ENCODE results near the gene ESPN.
"Not testable (repeated sequence)": the region's sequence is repeated elsewhere in the genome, so short reads cannot be mapped to it uniquely, and the experiment has no call there.

The ESPN gene

DNA sequence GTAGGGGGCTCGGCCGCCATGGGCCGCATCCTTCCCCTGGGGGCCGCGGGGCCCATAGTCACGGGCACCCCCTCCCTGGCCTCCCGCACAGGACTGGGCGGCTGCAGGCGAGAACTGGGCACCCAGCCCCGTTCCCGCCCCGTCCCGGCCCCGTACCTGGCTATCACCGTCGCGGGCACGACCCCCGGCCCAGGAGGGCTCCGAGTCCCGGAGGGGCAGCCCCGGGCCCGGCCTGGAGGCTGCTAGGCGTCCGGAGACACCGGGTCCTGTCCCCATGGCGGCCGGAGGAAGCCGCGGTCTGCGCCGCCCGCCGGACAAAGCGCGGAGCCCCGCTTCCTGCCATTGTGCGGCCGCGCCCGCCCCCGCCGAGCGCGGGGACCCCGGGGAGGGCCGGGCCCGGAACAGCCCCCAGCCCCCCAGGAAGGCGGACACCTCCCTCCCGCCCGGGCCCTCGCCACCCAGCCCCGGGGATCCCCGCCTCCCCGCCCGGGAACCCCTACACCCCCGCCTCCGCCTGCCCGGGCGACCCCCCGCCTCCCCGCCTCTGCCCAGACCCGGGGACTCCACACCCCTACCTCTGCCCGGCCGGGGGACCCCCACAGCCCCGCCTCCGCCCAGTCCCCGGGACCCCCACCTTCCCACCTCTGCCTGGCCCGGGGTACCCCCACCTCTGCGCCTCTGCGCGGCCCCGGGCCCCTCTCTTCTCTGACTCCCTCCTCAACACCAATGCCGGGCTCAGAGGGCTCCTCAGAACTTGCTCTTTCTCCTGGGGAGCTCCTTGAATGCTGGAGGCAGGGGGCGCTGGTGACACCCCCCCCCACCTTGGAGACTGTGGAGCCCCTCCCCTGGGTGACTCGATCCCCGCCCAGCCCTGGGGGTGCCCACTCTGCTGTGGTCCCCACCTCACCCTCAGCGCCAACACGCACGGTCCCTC lies 60.9 kb downstream of the ESPN start:
- DNase-seq: no peak

- DNase-seq: peak; percentile 67
These were observed 61.9 kb downstream of the ESPN start for GRCh38 chr1:6486433-6487011.

- DNase-seq: no peak
These were observed 63.4 kb downstream of the ESPN start for GRCh38 chr1:6487804-6488484.

- no peak for DNase-seq
These were observed 64.2 kb downstream of the ESPN start for GRCh38 chr1:6488602-6489382.

GRCh38 chr1:6489383-6489765 lies 64.8 kb downstream of the ESPN start:
- DNase-seq: no peak

GRCh38 chr1:6489799-6490180 lies 65.2 kb downstream of the ESPN start:
- peak; percentile 51 for DNase-seq

- DNase-seq: peak; percentile 24
These were observed 65.9 kb downstream of the ESPN start for GRCh38 chr1:6490181-6491080.

DNA sequence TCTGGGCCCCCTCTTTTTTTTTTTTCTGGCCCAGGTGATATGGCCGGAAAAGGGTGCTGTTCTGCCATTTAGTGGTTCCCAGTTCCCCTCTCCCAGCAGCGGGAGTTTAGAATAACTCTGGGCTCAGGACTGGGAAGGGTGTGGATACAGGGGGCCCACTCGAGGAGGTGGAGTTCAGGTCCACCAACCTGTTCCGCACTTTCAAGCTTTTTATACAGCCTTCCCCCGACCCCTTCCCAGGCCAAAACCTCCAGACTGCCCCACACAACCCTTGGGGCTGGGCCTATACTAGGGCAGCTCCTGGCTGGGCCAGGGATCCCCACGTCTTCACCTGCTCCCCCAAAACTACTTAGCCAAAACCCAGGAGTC lies 66.5 kb downstream of the ESPN start:
- no peak for DNase-seq

- no peak for DNase-seq
These were observed 66.9 kb downstream of the ESPN start, which contains the start of gene PLEKHG5 for GRCh38 chr1:6491480-6491962. Gene PLEKHG5 (minus strand): TSS chr1:6491667. CDS start chr1:6477571, 14,096 bp downstream.

DNA sequence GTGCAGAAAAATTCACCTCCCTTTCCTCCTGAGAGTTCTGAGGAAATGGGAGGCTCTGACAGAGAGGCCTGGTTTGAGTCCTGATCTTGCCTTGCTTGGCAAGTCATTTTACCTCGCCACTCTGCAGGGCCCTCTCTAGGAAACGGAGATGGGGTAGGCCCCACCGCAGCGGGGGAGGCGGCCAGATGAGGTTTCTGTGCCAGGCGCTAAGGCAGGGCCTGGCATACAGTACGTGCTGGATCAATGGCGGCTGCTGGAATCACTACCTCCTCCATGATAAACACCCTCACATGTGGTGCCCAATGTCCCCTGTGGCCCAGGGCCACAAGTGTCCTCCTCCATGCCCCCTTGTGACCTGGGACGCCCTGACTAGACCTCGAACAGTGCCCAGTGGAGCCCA lies 67.4 kb downstream of the ESPN start:
- no peak for DNase-seq

DNA sequence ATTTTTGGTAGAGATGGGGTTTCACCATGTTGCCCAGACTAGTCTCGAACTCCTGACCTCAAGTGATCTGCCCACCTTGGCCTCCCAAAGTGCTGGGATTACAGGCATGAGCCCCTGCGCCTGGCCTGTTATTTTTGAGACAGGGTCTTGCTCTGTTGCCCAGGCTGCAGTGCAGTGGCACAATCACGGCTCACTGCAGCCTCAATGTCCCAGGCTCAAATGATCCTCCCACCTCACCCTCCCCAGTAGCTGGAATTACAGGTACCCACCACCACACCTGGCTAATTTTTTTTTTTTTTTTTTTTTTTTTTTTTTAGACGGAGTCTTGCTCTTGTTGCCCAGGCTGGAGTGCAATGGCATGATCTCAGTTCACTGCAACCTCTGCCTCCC lies 69.3 kb downstream of the ESPN start:
- not testable (repeated sequence) for DNase-seq

- no peak for DNase-seq
These were observed 70.1 kb downstream of the ESPN start for GRCh38 chr1:6494627-6495026.

DNA sequence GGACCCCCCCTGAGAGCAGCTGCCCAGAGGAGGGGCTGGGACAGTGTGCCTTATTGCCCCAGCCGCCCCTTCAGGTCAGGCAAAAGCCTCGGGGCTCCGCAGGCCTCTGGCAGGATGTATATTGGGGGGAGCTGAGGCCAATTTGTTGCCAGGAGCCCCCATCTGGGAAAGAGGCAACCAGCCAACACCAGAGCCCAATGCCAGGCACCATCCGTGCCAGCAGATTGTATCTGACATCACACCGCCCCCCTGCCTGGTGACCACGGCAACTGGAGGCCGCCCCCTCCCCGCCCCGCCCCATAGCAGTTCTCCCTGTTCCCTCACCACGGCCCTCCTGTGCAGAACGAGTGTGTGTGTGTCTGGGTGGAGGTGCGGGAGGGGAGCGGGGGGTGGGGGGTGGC lies 70.5 kb downstream of the ESPN start:
- no peak for DNase-seq

DNA sequence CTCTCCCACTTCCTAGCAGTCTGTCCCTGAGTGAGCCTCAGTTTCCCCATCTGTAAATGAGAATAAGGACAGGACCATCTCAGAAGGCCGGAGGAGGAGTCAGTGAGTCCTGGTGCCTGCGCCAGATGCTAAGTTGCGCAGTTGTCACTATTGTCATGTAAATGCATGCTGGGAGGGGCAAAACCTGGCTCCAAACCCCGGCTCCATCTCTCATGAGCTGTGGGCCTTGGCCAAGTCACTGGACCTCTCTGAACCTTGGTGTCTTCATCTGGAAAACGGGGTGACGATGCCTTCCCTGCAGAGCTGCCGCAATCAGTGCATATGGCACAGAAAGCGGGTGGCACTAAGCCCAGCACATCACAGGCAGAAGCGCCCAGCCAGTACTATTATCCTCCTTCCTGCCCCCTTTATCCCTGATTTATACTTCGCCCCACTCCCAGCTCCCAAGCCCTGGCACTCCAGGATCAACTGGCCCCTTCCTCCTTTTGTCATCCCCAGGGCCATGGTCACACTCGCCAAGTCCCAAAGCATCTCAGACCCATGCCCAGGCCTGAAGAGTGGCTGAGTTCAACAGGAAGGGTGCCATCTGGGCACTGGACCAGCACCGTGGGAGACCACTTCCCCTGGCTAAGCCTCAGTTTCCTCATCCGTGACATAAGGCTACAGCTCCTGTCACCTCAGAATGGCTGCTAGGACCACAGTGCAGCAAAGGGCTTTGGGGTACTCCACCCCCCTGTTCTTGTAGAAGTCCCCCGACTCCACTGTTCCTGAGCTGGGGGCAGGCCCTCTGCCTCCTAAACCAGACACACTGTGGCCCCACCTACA lies 71.2 kb downstream of the ESPN start:
- no peak for DNase-seq

GRCh38 chr1:6496365-6496721 lies 71.8 kb downstream of the ESPN start:
- DNase-seq: no peak

- no peak for DNase-seq
These were observed 72.3 kb downstream of the ESPN start for GRCh38 chr1:6496890-6497214.

DNA sequence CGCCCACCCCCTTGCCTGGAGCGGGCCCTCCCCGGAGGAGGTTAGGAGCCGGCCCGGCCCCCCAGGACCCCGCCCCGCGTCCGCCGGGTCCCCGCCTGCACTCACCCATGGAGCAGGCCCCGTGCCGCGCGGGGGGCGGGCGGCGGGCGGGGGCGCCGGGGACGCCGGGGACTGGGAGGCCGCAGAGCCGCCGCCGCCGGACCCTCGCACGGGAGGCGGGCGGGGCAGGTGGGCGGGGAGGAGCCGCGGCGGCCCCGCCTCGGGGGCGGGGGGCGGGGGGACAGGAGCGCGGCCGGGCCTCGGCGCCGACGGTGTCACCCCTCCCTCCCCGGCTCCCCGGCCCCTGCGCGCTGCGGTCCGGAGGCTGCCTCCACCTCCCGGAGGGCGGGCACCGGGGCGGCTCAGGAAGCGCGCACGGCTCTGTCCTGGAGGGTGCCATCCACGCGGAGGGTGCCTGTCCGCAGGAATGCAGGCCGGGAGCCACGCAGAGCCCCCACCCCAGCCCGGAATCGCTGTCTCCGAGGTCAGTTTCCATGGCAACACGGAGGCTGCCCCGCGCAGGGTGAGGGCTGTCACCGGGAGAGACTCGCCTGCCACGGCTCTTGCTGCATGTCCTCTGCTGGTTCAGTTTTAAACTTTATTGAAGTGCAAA lies 72.8 kb downstream of the ESPN start:
- DNase-seq: no peak

DNA sequence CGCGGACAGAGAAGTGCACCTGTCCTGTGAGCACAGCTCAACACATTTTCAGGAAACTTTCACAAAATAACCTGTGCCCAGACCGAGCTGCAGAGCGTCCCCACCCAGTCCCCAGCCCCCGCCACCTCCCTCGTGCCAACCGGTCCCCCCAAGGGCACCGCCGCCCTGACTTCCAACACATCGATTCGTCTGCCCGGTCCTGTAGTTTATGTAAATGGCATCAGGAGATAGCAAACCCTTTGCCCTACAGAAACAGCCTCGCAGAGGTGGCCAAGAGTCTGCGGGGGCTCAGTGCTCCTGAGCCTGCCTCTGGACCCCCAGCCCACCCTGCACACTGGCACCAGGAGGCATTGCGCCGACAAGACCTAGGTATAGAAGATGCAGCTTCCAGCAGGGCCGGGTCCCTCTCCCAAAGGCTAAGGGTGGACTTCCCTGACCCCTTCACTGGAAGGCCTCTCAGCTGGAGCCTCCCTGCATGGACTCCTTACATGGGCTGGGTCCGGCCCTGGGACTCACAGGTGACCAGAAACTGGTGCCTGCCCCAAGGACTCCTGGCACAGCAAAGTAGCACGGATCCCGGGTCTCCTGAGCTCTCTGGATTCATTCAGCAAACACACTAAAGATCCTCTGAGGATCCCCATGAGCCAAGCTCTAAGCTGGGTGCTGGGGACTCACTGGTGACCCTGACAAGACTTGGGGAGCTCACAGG lies 73.4 kb downstream of the ESPN start:
- DNase-seq: no peak

GRCh38 chr1:6498576-6499111 lies 74.1 kb downstream of the ESPN start:
- no peak for DNase-seq

DNA sequence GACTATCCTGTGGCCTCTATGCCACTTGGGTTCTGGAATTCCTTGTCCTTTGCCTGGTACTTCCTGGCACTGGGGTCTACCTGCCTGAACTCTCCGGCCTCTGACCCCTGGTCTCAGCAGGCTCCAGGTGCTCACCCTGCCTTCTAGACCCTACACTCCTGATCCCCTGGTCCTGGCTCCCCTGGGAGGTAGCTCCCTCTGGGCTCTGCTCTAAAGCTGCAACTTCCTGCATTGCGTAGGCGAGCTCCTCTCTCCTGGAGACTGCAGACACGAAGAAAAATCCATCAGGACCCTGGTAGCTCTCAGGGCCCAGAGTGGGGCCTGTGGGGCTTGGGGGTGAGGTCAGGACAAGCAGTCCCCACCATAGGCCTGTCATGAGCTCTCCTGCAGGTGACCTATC lies 74.7 kb downstream of the ESPN start:
- no peak for DNase-seq

Measured in MV-4-11 (cell line).